ENCODE results near the gene ZDHHC16.

The ZDHHC16 gene

GRCh38 chr10:97506199-97506991 lies 60.4 kb downstream of the ZDHHC16 start:
- DNase-seq, result no peak
